Large intestine (tissue), 3 donors: ENCODE measurements around the gene NRXN3. TPM values are rescaled to one million over a fixed set of nuclear protein-coding genes. Genes with fewer than 3 reads are reported as not detected.
"Not testable (repeated sequence)": the region's sequence is repeated elsewhere in the genome, so short reads cannot be mapped to it uniquely, and the experiment has no call there.

Source experiments
- DNase-seq, 2 donors: peaks; one replicate each; pipeline versions ENCODE4 v3.0.0 to v3.0.0-alpha.2; 2013
- H3K27ac ChIP-seq: one replicate; pipeline ENCODE4 v1.5.1; 2013; ENCODE audit warnings: low read length
- H3K27me3 ChIP-seq: 2 replicates; pipeline ENCODE4 v1.6.1; 2013; ENCODE audit warnings: low read length; ENCODE audit not compliant: control insufficient read depth, insufficient read depth
- H3K36me3 ChIP-seq: 2 replicates; pipeline ENCODE4 v1.6.1; 2013; ENCODE audit warnings: low read length; ENCODE audit not compliant: control insufficient read depth, insufficient read depth
- H3K4me1 ChIP-seq: one replicate; pipeline ENCODE4 v1.6.1; 2013; ENCODE audit warnings: low read length; ENCODE audit not compliant: control insufficient read depth, insufficient read depth
- H3K4me3 ChIP-seq: one replicate; pipeline ENCODE4 v1.5.1; 2013; ENCODE audit warnings: low read length
- H3K9me3 ChIP-seq: one replicate; pipeline ENCODE4 v1.6.1; 2013; ENCODE audit warnings: mild to moderate bottlenecking, low read depth, low read length, moderate library complexity; ENCODE audit not compliant: control insufficient read depth
- WGBS: methylation state at CpG from one replicate; pipeline ENCODE4 v1.1.5; 2013; ENCODE audit warnings: low lambda C conversion rate; ENCODE audit not compliant: insufficient coverage; 5-methylcytosine and 5-hydroxymethylcytosine counted together
- polyA plus RNA-seq: library from polyadenylated mRNA; unstranded; fragments of 120-200 nt; gene quantifications from one replicate; pipeline ENCODE4 v1.2.1, GENCODE V29; 2013

NRXN3 gene
- polyA plus RNA-seq, 1 donor = 12.8 TPM

- no peaks in the 10 kb centered on the region for H3K9me3 ChIP-seq
- DNase-seq = no peak
- no peak overlapping the region for H3K27ac ChIP-seq
- peaks cover 4% of the 10 kb centered on the region for H3K27me3 ChIP-seq
- H3K36me3 ChIP-seq = no peaks in the 10 kb centered on the region
- no peak overlapping the region for H3K4me3 ChIP-seq
- no peaks in the 10 kb centered on the region for H3K4me1 ChIP-seq
- no CpG with 5 or more reads among the region's 2 CpGs for WGBS
Observed at GRCh38 chr14:78451319-78451695, 281.1 kb downstream of the NRXN3 start.

DNA sequence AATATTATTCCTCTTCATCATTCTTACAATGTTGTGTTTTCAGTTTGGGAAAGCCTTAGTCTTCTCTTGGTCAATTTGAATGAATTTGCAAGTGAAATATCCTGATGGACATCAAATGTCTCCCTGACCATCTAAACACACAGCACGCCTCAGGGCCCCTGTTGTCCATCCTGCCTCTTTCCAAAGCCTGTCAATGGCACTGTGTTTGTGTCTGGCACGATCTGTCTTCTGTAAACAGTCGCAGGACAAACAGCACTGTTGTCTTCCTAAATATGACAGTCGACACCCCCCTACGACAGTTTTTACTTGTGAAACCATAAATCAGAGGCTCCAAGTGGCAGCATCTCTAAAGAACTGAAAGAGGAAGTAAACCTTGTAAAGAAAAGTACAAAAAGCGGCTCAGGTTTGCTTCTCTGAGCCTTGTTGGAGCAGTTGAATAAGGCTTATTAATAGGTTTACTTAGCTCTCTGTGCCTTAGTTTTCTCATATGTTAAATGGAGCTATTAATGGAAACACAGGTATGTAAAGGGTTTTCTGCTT is 285.8 kb downstream of the NRXN3 start:
- H3K4me1 ChIP-seq = no peaks in the 10 kb centered on the region
- no peak for DNase-seq
- no peak overlapping the region for H3K4me3 ChIP-seq
- H3K27me3 ChIP-seq = no peaks in the 10 kb centered on the region
- WGBS = 60% methylated on average over 1 of the region's 6 CpGs
- no peaks in the 10 kb centered on the region for H3K36me3 ChIP-seq
- no peak overlapping the region for H3K27ac ChIP-seq
- H3K9me3 ChIP-seq = no peaks in the 10 kb centered on the region

DNA sequence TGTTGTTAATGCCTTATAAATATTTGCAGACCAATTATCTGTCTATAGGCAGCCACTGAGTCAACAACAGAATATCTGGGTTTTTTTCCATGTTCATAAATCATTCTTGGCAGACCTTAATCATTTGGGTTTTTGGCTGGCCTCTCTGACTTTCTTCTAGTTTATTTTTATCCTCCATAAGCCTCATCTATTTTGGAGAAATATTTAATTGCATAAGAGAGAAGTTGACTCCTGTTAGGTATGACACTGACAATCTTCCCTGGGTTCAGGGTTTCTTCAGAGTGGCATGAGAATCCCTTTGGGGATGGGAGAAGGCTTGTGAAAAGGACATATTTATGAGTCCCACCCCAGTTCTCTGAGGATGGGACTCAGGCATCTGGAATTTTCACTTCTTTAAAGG is 299.8 kb downstream of the NRXN3 start:
- no peaks in the 10 kb centered on the region for H3K27me3 ChIP-seq
- no peak for DNase-seq

DNA sequence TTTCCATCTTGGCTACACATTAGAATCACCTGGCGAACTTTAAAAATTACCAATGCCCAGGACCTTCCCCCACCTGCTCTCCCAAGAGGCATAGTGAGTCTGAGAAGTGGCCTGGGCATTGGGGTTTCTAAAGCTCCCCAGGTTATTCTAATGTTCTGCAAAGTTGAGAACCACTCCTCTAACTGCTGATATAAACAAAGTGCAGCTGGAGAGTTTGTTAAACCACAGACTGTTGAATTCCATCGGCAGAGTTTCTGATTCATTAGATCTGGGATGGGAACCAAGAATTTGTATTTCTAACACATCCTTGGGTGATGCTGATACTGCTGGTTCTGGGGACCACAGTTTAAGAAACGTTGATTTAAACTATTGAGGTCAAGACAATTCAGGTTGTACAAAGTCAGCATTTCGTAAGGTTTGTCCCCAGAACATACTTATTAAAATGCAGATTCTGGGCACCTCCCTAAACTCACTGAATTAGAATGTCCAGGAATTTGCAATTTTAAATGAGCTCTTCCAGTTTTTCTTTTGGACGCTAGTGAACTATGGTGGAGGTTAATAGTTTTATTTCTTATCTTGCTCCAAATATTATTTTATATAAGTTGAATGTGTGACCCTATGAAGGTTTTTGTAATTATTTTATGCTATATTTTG is 309.1 kb downstream of the NRXN3 start:
- Histone ChIP-seq H3K9me3 (no peaks in the 10 kb centered on the region), H3K4me3 (no peak overlapping the region), H3K36me3 (no peaks in the 10 kb centered on the region), H3K4me1 (no peaks in the 10 kb centered on the region), H3K27me3 (no peaks in the 10 kb centered on the region), H3K27ac (no peak overlapping the region)
- no peak for DNase-seq
- WGBS = 100% methylated on average over 1 of the region's 5 CpGs

More for the DNA sequence above, 299.8 kb downstream of the NRXN3 start:
- Histone ChIP-seq H3K4me3 (no peak overlapping the region), H3K9me3 (no peaks in the 10 kb centered on the region), H3K4me1 (no peaks in the 10 kb centered on the region), H3K27ac (no peak overlapping the region), H3K36me3 (no peaks in the 10 kb centered on the region)

DNA sequence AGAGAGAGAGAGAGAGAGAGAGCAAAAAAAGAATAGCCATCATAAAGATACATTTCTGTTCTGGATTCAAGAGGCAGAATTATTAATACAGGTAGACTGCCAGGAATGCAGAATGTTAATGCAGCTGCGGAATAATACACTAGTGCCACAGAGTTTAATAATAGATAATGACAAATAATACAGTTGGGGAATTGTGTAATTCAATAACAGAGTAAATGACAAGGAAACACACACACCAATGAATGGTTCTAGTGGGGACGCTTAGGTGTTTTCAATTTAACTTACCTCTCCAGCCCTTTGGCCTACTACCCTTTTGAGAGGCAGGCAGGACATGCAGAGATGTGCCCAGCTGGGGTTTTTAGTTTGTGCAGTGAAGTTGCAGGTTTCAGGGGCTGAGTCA is 313.9 kb downstream of the NRXN3 start:
- H3K36me3 ChIP-seq = no peaks in the 10 kb centered on the region
- no peak overlapping the region for H3K4me3 ChIP-seq
- no peaks in the 10 kb centered on the region for H3K4me1 ChIP-seq
- no peak for DNase-seq
- 0% methylated on average over 1 of the region's 2 CpGs for WGBS
- no peaks in the 10 kb centered on the region for H3K9me3 ChIP-seq
- H3K27me3 ChIP-seq = no peaks in the 10 kb centered on the region
- no peak overlapping the region for H3K27ac ChIP-seq

- Histone ChIP-seq H3K27ac (no peak overlapping the region), H3K36me3 (no peaks in the 10 kb centered on the region), H3K9me3 (no peaks in the 10 kb centered on the region), H3K4me1 (no peaks in the 10 kb centered on the region), H3K4me3 (no peak overlapping the region), H3K27me3 (no peaks in the 10 kb centered on the region)
- DNase-seq = no peak
Observed at GRCh38 chr14:78486081-78486480, 315.9 kb downstream of the NRXN3 start.

DNA sequence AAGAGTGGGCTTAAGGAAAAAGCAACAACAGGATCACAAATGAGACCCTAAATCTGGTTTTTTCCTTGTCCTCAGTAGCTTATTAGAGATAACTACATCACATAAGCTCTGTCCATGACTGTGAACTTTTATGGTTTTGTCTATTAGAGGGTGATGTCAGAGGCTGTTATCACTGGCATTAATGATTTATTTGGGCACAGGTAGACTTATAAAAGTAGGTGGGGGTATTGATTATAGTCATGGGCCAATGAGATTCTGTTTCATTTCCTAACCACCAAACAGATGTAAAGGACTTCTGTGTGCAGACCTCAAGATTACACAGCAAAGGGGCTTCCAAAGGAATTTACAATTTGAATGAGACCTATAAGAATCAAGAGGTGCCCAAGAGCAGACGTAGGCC is 316.4 kb downstream of the NRXN3 start:
- no peaks in the 10 kb centered on the region for H3K27me3 ChIP-seq
- no peaks in the 10 kb centered on the region for H3K36me3 ChIP-seq
- no peak for DNase-seq
- WGBS = no CpG with 5 or more reads among the region's 1 CpG
- no peak overlapping the region for H3K27ac ChIP-seq
- H3K9me3 ChIP-seq = no peaks in the 10 kb centered on the region
- H3K4me1 ChIP-seq = no peaks in the 10 kb centered on the region
- no peak overlapping the region for H3K4me3 ChIP-seq

DNA sequence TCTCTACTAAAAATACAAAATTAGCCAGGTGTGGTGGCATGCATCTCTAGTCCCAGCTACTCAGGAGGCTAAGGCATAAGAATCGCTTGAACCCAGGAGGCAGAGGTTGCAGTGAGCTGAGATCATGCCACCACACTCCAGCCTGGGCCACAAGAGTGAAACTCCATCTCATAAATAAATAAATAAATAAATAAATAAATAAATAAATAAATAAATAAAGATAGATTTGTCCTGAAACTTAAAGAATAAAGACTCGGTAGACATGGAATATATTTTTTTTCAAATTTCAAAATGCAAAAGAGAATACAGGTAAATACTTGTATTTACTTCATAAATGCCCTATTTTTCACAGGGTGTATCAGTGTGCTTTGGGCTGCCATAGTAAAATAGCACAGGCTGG is 317.4 kb downstream of the NRXN3 start:
- H3K36me3 ChIP-seq, H3K27ac ChIP-seq, H3K4me3 ChIP-seq, H3K4me1 ChIP-seq, DNase-seq, H3K9me3 ChIP-seq, H3K27me3 ChIP-seq: not testable (repeated sequence)
- 100% methylated on average over 1 of the region's 2 CpGs for WGBS

- Histone ChIP-seq H3K27me3 (no peaks in the 10 kb centered on the region), H3K9me3 (no peaks in the 10 kb centered on the region)
- WGBS = 90% methylated on average over 2 of the region's 4 CpGs
Observed at GRCh38 chr14:78488938-78489337, 318.8 kb downstream of the NRXN3 start.

GRCh38 chr14:78491048-78491447 is 320.9 kb downstream of the NRXN3 start:
- H3K27ac ChIP-seq = no peak overlapping the region
- no peaks in the 10 kb centered on the region for H3K27me3 ChIP-seq
- no peaks in the 10 kb centered on the region for H3K9me3 ChIP-seq
- no peak overlapping the region for H3K4me3 ChIP-seq
- no CpG with 5 or more reads among the region's 7 CpGs for WGBS
- DNase-seq = no peak
- no peaks in the 10 kb centered on the region for H3K4me1 ChIP-seq
- H3K36me3 ChIP-seq = no peaks in the 10 kb centered on the region

More at GRCh38 chr14:78488938-78489337, 318.8 kb downstream of the NRXN3 start:
- Histone ChIP-seq H3K4me1 (no peaks in the 10 kb centered on the region), H3K36me3 (no peaks in the 10 kb centered on the region), H3K27ac (no peak overlapping the region), H3K4me3 (no peak overlapping the region)
- no peak for DNase-seq

DNA sequence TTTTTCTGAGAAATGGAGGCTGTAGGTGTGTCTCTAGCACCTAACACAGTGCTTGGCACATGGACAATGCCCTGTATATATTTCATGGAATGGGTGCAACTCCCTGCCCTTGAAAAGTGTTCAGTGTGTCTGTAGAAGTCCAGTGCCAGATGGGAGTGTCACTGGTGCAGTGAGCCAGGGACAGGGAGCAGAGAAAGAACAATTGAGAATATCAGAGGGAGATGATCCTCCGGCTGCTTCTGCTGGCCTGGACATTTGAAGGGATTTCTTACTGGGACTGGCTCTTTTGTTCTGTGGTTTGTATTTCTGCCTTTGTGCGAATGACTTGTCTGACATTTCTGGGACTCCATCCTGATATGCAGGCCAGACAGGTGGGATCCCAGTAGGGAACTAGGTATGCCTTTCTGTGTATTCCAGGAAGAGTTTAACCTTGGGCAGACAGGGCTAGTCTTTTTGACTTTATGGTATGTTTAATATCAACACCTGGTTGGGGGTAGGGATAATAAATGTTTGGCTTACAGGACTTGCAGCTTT is 328.0 kb downstream of the NRXN3 start:
- H3K27me3 ChIP-seq = no peaks in the 10 kb centered on the region
- H3K4me3 ChIP-seq = no peak overlapping the region
- H3K4me1 ChIP-seq = no peaks in the 10 kb centered on the region
- no peak for DNase-seq
- H3K27ac ChIP-seq = no peak overlapping the region
- H3K36me3 ChIP-seq = no peaks in the 10 kb centered on the region
- WGBS = no CpG with 5 or more reads among the region's 2 CpGs
- no peaks in the 10 kb centered on the region for H3K9me3 ChIP-seq
